Stimulated activated CD8-positive, alpha-beta memory T cell treated with anti-CD3 and anti-CD28 coated beads, Interleukin-15, amount 100 ng/mL, for 4 hours (primary cell): ENCODE data around the gene PKN1.

Experiments used
- DNase-seq, 2 donors: peaks; one replicate each; pipeline ENCODE4 v3.0.0-alpha.2; 2020; ENCODE audit warnings: low read depth in 2 of 2

Gene PKN1

DNA sequence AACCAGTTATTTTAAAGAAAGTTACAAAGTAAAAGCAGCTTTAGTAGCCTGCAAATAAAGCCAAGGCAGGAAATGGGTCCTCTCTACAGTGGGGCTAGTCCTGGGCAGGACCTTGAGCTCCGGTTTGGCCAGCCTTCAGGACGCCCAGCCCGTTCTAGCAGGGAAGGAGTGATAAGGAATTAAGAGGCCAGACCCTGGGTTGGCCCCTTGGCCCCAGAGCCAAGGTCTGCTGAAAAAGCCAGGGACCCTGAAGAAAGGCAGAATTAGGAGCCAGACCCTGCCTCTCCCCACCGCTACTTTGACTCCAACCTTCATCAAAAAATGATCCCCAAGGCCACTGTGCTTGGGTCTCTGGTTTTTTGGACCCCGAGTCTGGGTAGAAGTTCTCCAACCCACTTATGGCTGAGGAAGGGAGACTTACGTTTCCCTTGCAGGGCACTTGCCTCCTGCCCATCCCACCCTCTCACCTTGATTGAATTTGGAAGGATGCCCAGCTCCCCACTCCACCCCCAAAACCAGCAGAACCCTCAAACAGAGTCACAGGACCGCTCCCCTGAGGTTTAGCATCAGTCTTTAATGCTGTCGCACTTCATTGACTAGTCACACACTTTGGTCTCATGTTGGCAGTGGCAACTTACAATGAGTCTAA is 81.2 kb downstream of the PKN1 start:
- DNase-seq, result no peak

DNA sequence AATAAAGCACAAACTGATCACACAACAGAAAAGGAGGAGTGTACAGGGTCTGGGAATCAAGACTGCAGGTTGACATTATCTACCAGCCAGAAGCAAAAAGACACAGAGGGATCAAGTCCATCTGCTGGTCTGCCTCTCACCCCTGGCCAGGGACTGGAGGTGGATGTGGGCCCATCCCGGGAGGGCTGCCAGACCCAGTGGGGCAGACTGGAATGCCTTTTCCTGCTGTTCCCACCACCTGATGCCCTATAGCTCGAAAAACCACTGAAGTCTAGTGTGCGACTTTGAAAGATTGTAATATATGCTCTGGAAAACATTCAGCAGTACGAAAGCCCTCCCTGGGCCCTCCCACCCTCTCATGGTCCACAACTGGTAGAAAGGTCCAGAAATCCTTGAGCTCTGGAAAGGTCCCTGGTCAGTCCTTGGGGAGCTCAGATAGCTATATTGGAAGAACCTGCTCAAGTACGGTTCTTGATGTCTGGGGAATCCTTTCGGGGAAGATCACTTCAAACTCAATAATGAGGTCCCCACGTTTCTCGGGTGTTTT is 82.5 kb downstream of the PKN1 start:
- DNase-seq, result no peak

DNA sequence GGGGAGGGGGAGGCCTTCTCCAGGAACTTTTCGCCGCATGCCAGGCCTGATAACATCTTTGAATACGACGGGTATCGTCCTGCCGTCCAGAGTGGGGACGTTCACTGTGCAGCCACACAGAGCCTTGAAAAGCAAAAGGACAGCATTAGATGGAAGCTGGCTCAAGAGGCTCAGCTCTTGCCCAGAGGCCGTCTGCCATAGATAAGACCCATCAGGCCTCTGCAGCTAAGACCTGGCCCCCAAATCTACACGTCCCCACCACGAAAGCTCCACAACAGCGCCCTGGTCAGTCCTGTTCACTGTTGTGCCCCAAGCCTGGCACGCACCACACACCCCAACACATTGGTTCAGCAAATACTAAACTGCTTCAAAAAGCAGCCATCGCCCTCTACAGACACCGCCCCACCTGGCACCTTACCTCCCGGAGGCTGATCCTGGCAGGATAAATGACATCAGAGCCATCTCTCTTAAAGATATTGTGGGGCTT is 83.0 kb downstream of the PKN1 start:
- DNase-seq, result no peak

DNA sequence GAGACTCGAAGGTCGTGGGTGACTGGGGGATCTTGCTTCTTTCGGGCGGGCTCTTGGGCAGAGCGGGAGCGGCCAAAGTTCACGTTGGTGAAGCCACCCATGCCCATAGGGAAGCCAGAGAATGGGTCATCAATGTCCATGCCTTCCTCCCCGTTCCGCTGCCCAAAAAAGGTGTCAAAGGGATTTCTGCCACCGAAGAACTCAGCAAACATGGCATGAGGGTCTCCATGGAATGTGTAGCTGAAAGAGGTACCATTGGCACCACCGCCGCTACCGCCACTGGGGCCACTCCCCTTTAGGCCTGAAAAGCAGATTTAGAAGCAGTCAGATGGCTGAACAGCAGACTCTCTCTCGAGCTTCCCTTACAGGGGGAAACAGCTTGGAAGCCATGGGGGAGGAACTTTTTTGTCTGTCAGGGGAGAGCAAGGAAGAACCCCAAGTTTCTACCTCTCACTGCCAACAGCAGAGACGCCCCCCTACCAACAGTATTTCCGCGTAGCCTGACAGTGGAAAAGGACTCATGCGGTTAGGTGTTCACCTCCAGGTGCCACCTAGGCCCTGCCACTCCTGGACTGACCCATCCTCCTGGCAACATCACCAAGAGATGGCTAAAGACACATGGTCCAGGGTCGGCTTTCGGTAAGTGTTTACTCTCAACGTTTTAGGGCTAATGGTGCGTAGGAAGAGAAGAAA is 83.8 kb downstream of the PKN1 start:
- DNase-seq, result no peak

DNA sequence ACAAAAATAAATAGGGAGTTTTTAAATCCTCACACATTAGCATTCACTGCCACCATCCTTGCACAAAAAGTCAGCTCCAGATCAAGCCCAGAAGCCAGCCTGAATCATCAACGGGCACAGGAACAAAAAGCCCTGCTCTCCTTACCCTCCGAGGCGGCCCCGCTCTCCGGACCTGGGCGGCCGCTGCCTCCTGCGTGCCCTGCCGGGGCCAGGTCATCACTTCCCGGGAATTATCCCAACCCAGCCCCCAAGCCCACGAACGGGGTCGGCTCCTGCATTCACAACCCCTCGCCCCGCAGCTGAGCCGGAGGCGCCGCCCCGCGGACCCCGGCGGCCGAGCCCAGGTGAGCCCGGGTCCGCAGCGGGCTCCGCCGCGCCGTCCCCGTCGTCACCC is 84.3 kb downstream of the PKN1 start:
- DNase-seq, result no peak

DNA sequence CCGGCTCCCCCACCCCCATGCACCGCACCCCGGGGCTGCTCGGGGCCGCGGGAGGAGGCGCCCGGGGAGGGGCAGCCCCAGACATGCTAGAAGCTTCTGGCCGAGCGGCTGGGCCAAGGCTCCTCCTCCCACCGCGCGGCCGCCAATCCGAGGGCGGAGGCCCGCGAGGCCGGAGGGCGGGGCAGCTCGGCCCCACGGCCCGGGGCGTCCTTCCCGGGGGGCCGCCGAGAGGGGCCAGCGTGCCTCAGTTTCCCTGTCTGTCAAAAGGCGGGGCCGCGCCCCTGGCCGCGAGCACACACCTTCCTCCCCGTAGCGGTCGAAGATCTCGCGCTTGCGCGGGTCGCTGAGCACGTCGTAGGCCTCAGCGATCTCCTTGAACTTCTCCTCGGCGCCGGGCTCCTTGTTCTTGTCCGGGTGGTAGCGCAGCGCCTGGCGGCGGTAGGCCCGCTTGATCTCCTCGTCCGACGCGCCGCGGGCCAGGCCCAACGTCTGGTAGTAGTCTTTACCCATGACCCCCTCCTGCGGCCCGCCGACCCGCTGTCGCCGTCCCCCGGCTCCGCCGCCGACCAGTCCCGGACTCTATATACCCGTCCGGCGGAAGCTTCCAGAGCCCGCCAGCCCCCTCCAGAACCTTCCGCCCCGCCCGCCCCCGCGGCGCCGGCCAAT is 84.9 kb downstream of the PKN1 start, which contains the start of gene DNAJB1:
DNAJB1 (minus strand) TSS at position 558 of the 666 bp plus-strand sequence; CDS start at position 510, 48 bp downstream.
- DNase-seq, result peak; percentile 27 to 63

DNA sequence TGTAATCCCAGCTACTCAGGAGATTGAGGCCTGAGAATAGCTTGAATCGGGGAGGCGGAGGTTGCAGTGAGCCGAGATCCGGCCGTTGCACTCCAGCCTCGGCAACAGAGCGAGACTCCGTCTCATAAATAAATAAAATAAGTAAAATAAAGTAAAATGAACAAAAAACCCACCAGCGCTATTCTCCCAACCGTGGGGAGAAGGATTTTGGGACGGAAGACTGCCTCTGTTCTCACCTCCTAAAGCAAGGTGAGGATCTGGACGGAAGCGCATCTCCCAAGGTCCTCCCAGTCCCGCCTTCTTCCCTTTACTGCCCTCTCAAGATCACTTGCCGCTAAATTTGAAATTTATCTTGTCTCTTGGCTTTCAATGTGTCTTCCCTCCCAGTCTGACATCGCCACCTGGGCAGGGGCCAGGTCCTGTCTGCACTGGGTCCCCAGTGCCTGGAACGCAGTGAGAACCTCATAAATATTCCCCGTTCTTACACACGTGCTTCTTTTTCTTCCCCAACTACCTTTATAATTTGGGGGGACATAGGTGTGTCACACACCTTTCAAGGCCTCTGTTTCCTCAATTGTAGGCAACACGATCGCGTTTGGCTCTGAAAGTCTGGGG is 86.2 kb downstream of the PKN1 start:
- no peak for DNase-seq

DNA sequence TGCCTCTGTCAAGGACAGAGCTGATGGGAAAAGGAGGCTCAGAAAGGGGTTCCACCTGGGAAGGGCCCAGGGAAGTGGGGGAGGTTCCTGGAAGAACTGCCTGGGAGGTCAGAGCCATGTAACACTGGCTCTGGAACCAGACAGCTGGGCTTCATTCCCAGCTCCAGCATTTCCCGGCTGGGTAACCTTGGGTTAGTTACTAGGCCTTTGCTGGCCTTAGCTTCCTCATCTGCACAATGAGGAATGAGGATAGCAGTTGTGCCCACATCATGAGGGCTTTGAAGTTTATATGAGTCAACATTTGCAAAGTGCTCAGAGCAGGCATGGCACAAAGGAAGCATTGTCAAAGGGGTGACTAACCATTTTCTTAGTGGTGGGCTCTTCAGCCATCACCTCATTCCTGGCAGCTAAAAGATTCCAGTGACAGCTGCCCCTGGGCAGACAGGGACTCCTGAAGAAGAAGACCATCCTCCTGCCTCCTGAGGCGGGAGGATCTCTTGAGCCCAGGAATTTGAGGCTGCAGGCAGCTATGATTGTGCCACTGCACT is 86.8 kb downstream of the PKN1 start:
- DNase-seq, result no peak

DNA sequence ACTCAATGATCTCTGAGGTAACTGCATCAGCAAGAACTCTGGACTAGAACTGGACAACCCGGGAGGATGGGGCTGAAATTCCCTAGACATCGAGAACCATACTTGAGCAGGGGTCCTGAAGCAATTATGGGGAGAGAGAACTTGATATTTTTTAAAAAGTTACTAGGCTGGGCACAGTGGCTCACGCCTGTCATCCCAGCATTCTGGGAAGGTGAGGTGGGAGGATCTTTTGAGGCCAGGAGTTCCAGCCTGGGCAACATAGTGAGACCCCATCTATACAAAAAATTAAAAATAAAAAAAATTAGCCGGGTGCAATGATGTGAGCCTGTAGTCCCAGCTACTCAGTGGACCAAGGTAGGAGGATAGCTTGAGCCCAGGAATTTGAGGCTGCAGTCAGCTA is 87.4 kb downstream of the PKN1 start:
- no peak for DNase-seq
